ENCODE data around the gene MRPL46. TPM values are rescaled to one million over a fixed set of nuclear protein-coding genes. Genes with fewer than 3 reads are reported as not detected.

MRPL46 gene
- total RNA-seq, 1 experiment from 2014 or later = 44.2 TPM

DNA sequence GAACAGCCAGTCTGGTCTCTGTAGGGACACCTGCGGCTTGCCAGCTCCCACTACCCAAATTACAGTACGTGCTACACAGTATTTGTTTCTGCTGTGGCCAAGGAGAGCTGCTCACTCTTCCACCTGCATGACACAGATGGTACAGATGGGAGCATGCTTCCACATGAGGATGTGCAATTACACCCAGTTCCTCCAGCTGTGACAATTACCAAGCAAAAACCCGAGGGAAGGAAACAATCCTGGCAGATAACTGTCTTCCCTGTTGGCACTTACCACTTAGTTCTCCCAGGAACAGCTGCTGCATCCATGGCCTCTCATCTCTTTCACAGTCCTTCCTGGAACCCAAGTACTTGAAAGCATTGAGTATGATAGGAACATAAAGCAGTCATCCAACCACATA, 44.9 kb upstream of the MRPL46 start:
- ChIA-PET POLR2A (ENCODE audit: low non-redundant PET) (no interaction called here), CTCF (no interaction called here)
- intact Hi-C loops (cut with micrococcal nuclease; ENCODE audit: unreplicated experiment) = no loop called here
- Histone ChIP-seq H3K27ac (ENCODE audit: low read depth, low read length, poor library complexity, severe bottlenecking) (no peak overlapping the region), H3K27me3 (replicated peaks; ENCODE audit: insufficient read depth, low read depth, low read length, poor library complexity) (no peaks in the 10 kb centered on the region), H3K36me3 (ENCODE audit: insufficient read depth, low read length, poor library complexity, severe bottlenecking) (no peaks in the 10 kb centered on the region), H3K4me1 (ENCODE audit: insufficient read depth, low read length, poor library complexity, severe bottlenecking) (no peaks in the 10 kb centered on the region), H3K4me3 (ENCODE audit: low read depth, low read length, poor library complexity, severe bottlenecking) (no peak overlapping the region), H3K9me3 (ENCODE audit: low read depth, low read length, poor library complexity, severe bottlenecking) (no peaks in the 10 kb centered on the region)
- no peak for TF ChIP-seq EZH2 (IDR thresholded peaks at IDR 0.05; ENCODE audit: borderline replicate concordance, low read depth, low read length, poor library complexity, severe bottlenecking)
- TF ChIP-seq, protein P1, sequence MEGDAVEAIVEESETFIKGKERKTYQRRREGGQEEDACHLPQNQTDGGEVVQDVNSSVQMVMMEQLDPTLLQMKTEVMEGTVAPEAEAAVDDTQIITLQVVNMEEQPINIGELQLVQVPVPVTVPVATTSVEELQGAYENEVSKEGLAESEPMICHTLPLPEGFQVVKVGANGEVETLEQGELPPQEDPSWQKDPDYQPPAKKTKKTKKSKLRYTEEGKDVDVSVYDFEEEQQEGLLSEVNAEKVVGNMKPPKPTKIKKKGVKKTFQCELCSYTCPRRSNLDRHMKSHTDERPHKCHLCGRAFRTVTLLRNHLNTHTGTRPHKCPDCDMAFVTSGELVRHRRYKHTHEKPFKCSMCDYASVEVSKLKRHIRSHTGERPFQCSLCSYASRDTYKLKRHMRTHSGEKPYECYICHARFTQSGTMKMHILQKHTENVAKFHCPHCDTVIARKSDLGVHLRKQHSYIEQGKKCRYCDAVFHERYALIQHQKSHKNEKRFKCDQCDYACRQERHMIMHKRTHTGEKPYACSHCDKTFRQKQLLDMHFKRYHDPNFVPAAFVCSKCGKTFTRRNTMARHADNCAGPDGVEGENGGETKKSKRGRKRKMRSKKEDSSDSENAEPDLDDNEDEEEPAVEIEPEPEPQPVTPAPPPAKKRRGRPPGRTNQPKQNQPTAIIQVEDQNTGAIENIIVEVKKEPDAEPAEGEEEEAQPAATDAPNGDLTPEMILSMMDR (conservative IDR thresholded peaks at IDR 0.05; ENCODE audit: low read depth, low read length) = no peak
- no peak for DNase-seq (ENCODE audit: low spot score)
- no TSS peak for BruUV-seq (replicated peaks)

- no peak for DNase-seq (ENCODE audit: low spot score)
- CTCF ChIA-PET = no interaction called here
- no TSS peak for BruUV-seq (replicated peaks)
Measured at GRCh38 chr15:88511161-88511560, 44.0 kb upstream of the MRPL46 start.

DNA sequence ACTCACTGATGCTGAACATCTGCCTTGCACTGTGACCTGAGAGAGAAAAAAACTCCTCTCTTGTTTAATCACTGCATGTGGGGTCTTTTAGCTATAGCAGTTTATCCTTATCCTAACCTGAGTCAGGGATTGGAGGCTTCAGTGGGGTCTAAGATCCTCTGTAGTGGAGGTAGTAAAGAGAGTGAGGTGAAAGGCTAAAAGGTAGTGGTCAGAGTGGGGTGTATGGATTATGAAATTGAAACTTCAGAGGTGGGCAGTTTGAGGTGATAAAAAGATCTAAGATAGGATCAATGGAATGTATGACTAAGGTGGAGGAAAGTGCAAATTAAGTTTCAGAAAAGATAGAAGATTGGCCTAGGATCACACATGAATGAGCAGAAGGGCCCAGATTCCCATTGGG, 42.8 kb upstream of the MRPL46 start:
- intact Hi-C loops (cut with micrococcal nuclease; ENCODE audit: unreplicated experiment) = no loop called here
- H3K27ac ChIP-seq (ENCODE audit: low read depth, low read length, poor library complexity, severe bottlenecking) = no peak overlapping the region
- TF ChIP-seq, protein P1 (conservative IDR thresholded peaks at IDR 0.05; ENCODE audit: low read depth, low read length) = no peak
- TF ChIP-seq EZH2 (IDR thresholded peaks at IDR 0.05; ENCODE audit: borderline replicate concordance, low read depth, low read length, poor library complexity, severe bottlenecking) = no peak
- ChIA-PET CTCF (no interaction called here), POLR2A (ENCODE audit: low non-redundant PET) (no interaction called here)
- H3K27me3 ChIP-seq (replicated peaks; ENCODE audit: insufficient read depth, low read depth, low read length, poor library complexity) = no peaks in the 10 kb centered on the region
- H3K4me1 ChIP-seq (ENCODE audit: insufficient read depth, low read length, poor library complexity, severe bottlenecking) = no peaks in the 10 kb centered on the region
- H3K4me3 ChIP-seq (ENCODE audit: low read depth, low read length, poor library complexity, severe bottlenecking) = no peak overlapping the region
- H3K36me3 ChIP-seq (ENCODE audit: insufficient read depth, low read length, poor library complexity, severe bottlenecking) = no peaks in the 10 kb centered on the region
- no TSS peak for BruUV-seq (replicated peaks)
- DNase-seq (ENCODE audit: low spot score) = no peak
- H3K9me3 ChIP-seq (ENCODE audit: low read depth, low read length, poor library complexity, severe bottlenecking) = no peaks in the 10 kb centered on the region

More at GRCh38 chr15:88511161-88511560, 44.0 kb upstream of the MRPL46 start:
- H3K4me1 ChIP-seq (ENCODE audit: insufficient read depth, low read length, poor library complexity, severe bottlenecking) = no peaks in the 10 kb centered on the region
- POLR2A ChIA-PET (ENCODE audit: low non-redundant PET) = no interaction called here
- no peak overlapping the region for H3K27ac ChIP-seq (ENCODE audit: low read depth, low read length, poor library complexity, severe bottlenecking)
- TF ChIP-seq, protein P1 (conservative IDR thresholded peaks at IDR 0.05; ENCODE audit: low read depth, low read length) = no peak
- TF ChIP-seq EZH2 (IDR thresholded peaks at IDR 0.05; ENCODE audit: borderline replicate concordance, low read depth, low read length, poor library complexity, severe bottlenecking) = no peak
- H3K27me3 ChIP-seq (replicated peaks; ENCODE audit: insufficient read depth, low read depth, low read length, poor library complexity) = no peaks in the 10 kb centered on the region
- no peaks in the 10 kb centered on the region for H3K9me3 ChIP-seq (ENCODE audit: low read depth, low read length, poor library complexity, severe bottlenecking)
- intact Hi-C loops (cut with micrococcal nuclease; ENCODE audit: unreplicated experiment) = no loop called here
- no peaks in the 10 kb centered on the region for H3K36me3 ChIP-seq (ENCODE audit: insufficient read depth, low read length, poor library complexity, severe bottlenecking)
- no peak overlapping the region for H3K4me3 ChIP-seq (ENCODE audit: low read depth, low read length, poor library complexity, severe bottlenecking)
